ENCODE measurements around the gene OTOS.

Gene OTOS

GRCh38 chr2:240154606-240155005 is 14.1 kb upstream of the OTOS start:
- in situ Hi-C loops (cut with MboI; ENCODE audit: low sequenced_read_pairs): no loop called here

DNA sequence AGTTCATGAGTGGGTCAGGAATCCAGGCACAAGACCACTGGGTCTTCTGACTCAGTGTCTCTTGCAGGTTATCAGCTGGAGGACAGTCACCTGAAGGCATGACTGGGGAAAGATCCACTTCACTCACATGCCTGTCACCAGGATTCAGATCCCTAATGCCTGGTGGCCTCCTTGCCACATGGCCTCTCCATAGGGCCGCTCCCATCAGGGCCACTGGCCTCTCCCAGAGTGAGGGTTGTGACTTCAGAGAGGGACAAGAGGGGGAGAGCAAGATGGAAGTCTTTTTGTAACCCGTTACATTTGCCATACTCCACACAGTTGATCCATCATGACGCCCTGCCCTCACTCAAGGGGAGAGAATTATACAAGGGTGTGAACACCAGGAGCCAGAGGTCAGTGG is 13.0 kb upstream of the OTOS start:
- in situ Hi-C loops (cut with MboI; ENCODE audit: low sequenced_read_pairs): no loop called here

GRCh38 chr2:240151477-240152031 is 11.1 kb upstream of the OTOS start:
- in situ Hi-C loops (cut with MboI; ENCODE audit: low sequenced_read_pairs): no loop called here

GRCh38 chr2:240149943-240150784 is 9.7 kb upstream of the OTOS start:
- in situ Hi-C loops (cut with MboI; ENCODE audit: low sequenced_read_pairs): no loop called here

DNA sequence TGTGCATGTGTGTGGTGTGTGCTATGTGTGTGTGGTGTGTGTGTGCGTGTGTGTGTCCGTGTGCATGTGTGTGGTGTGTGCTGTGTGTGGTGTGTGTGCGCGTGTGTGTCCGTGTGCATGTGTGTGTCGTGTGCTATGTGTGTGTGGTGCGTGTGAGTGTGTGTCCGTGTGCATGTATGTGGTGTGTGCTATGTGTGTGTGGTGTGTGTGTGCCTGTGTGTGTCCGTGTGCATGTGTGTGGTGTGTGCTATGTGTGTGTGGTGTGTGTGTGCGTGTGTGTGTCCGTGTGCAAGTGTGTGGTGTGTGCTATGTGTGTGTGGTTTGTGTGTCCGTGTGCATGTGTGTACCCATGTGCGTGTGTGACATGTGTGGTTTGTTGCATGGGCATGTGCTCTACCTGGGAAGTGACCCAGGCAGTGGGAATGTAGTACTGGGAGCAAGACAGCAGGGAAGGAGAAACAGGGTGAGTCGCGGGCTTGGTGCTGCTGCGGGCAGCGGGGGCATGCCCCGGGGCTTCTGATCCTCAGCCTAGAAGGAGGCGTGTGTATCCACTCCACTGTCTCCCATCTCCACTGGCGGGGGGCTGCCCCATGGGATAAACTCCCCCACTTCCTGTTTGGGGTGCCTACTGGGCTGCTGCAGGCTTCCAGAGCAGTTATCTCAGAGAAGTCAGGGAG is 7.6 kb upstream of the OTOS start:
- in situ Hi-C loops (cut with MboI; ENCODE audit: low sequenced_read_pairs): no loop called here

- in situ Hi-C loops (cut with MboI; ENCODE audit: low sequenced_read_pairs): no loop called here
Measured at GRCh38 chr2:240147382-240147781, 6.9 kb upstream of the OTOS start.

DNA sequence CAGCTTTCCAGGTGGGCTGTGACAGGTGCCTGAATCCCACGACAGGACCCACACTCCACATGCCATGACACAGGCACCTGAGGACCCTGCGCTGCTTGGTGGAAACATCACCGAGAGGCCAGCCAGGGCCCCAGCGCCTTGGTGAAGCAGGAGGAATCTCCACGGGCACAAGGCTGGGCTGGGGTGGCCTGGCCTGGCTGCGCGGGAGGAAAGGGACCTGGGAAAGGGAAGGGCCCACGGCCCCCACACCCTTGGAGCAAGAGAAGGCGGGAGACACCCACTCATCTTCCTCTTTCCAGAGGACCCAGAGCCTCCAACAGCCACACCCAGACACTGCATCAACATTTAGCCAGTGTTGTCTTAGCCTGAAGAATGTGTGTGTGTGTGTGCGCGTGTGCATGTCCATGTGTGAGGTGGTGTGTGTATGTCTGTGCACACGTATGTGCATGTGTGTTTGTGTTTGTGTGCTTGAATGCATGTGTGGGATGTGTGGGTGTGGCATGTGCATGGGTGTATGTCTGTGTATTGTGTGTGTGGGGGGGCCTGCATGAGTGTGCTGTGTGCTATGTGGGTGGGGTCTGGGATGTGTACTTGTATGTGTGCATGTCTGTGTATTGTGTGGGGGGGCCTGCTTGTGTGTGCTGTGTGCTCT is 6.3 kb upstream of the OTOS start:
- in situ Hi-C loops (cut with MboI; ENCODE audit: low sequenced_read_pairs): no loop called here

GRCh38 chr2:240146141-240146561 is 5.7 kb upstream of the OTOS start:
- in situ Hi-C loops (cut with MboI; ENCODE audit: low sequenced_read_pairs): no loop called here

DNA sequence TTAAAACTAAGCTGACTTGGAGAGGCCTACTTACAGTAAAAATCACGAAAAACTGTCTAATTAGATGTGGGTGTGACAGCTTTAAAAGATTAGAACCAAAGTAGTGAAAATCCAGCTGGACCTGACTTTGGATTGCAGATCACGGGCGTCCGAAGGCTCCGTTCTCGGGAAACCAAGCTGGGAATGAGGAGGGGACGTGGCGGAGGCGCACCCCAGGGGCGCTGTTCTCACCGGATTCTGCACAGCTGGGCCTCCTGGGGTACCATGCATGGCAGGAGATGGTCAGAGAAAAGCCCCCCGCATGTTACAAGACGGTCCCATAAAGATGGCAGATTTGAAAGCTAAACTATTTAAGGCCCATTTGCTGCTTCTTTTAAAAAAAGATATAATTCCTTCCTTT is 5.0 kb upstream of the OTOS start:
- in situ Hi-C loops (cut with MboI; ENCODE audit: low sequenced_read_pairs): no loop called here

DNA sequence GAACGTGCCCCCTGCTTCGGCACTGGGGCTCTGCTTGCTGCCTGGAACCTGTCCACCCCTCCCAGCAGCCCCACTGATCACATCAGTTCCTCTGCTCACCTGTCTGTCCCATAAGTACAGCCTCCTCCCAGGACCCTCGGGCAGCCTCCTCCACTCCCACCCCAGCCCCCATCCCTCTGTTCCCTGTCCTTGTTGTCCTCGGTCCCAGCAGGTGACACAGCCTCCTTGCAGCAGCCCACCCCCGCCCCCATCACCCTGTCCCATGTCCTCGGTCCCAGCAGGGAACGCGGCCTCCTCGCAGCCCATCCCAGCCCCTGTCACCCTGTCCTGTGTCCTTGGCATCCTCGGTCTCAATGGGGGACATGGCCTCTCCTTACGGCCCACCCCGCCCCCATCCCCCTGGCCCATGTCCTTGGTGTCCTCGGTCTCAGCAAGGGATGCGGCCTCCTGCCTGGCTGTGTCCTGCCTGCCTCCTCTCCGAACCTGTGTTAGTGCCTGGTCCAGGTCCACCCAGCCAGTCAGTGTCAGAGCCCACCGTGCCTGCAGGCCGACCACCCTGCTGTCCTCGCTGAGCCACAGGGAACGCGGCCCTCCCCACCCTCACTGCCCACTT is 4.3 kb upstream of the OTOS start:
- in situ Hi-C loops (cut with MboI; ENCODE audit: low sequenced_read_pairs): no loop called here

- in situ Hi-C loops (cut with MboI; ENCODE audit: low sequenced_read_pairs): no loop called here
Measured at GRCh38 chr2:240143801-240144648, 3.6 kb upstream of the OTOS start.

- in situ Hi-C loops (cut with MboI; ENCODE audit: low sequenced_read_pairs): no loop called here
Measured at GRCh38 chr2:240143276-240143675, 2.8 kb upstream of the OTOS start.

DNA sequence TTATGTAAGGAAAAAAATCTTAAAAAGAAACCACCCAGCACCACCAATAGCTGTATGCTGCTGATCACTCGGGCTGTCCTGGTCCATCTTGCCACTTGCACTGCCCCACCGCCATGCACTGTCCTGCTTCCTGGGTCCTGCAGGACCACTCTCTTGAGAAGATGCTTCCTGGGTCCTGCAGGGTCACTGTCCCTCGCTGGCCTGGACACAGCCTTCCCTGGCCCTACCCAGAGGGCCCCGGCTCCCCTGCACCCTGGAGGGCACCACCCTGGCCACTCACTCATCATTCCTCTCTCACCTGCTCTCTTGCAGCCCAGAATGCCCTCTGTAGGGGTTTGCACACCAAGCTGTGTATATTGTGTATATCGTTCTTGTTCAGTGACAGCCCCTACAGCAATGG is 2.4 kb upstream of the OTOS start:
- in situ Hi-C loops (cut with MboI; ENCODE audit: low sequenced_read_pairs): no loop called here

GRCh38 chr2:240142256-240142775 is 1.9 kb upstream of the OTOS start:
- in situ Hi-C loops (cut with MboI; ENCODE audit: low sequenced_read_pairs): no loop called here

DNA sequence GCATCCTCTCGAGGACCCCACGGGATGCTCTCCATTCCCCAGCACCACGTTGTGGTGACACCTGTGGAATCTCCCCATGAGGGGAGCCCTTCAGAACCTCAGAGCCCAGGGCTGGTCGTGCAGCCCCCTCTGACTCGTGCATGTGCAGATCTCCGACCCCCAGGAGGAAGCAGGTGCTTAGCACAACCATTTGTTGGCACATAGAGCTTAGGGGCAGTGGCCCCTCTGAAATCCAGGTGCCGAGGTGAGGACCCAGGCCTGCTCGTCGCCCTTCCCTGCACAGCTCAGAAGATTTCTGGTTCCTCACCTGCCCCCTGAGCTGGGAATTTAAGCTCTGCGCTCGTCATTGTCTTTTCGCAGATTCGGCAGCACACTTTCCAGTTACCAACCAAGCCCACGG is 1.3 kb upstream of the OTOS start:
- in situ Hi-C loops (cut with MboI; ENCODE audit: low sequenced_read_pairs): no loop called here

DNA sequence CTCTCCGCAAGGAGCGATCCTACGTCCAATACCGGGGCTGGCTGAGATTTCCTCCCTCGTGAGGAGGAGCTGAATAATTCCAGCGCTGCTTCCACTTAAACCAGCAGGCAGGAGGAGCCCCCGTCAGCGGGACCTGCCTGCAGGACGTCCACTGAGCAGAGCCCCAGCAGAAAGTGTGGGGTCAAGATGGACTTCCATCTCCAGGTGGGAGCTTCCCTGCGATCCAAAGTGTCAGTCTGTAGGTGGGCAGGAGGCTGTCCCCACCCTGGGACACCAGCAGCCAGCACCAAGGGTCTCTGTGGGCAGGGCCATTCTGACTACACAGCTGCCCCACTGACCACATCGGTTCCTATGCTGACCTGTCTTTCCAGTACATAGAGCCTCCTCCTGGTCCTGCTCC is 462 bp upstream of the OTOS start:
- in situ Hi-C loops (cut with MboI; ENCODE audit: low sequenced_read_pairs): no loop called here

DNA sequence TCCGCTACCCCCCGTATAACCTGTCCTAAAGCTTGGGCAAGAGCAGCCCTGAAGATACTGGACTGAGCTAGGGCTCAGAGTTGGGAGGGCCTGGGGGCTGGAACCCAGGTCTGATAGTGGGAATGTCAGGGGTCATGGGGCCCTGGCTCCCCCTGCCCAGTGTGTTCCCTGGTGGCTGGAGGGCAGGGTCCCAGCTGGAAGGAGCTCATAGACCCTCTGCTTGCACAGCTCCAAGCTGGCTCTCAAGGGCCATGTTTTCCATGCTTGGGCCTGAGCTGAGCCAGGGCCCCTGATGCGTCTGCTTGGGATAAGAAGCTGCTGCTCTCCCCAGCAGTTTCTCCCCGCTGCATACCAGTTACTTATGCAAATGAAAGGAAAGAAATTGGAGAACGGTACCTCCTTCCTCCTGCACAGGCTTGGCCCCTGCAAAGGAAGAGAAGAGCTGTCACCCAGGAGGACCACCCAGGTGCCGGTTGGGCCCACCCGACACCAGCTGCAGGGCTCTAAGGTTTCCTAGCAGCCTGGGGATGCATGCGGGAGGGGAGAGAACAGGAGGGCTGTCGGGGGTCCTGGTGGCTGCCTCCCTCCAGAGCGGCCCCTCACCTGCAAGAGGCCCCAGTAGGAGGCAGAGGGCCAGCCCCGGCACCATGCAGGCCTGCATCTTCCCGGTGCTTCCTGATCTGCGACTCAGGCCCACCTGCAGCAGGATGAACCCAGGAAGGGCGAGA is 628 bp downstream of the OTOS start:
- in situ Hi-C loops (cut with MboI; ENCODE audit: low sequenced_read_pairs): no loop called here

- in situ Hi-C loops (cut with MboI; ENCODE audit: low sequenced_read_pairs): no loop called here
Measured at GRCh38 chr2:240139011-240139441, 1.4 kb downstream of the OTOS start.

DNA sequence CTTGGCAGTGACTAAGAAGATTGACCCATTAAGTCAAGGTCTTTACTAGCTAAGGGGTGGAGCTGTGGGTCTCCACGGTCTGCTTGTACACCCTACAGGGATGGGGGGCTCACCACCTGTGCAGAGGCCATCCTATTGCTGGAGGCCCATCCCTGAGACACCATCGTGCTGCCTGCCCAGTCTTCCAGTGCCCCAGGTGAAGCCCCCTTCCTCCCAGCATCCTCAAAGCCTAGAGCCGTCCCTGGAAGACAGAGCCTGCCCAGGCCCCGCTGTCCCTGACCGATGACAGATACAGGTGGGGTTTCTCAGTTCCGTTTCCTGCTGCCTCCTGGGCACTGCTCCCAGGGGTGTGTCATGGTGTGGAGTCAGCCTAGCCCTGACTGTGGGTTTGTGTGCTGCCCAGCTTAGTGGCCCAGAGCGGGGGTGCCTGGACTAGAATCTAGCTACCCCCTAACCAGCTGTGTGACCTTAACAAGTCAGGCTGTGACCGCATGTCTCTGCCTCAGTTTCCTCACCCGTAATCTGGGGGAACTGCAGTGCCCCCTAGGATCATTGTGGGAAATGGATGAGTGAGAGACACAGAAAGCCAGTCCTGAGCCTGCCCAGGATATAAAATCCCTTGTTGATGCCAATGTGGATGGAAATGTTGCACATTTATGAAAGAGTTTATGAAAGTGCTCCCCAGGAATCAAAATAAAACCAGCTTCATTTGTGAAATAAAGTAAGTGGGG is 2.0 kb downstream of the OTOS start:
- in situ Hi-C loops (cut with MboI; ENCODE audit: low sequenced_read_pairs): no loop called here

All from hTERT RPE-1 (cell line).